HG02938 (cell line): ENCODE results near the gene CNTNAP2.
"Not testable (repeated sequence)": the region's sequence is repeated elsewhere in the genome, so short reads cannot be mapped to it uniquely, and the experiment has no call there.

Experiments used
- ATAC-seq: cut with Tn5 transposase; IDR thresholded peaks from one replicate; pipeline ENCODE4 v1.9.1; 2021; ENCODE audit warnings: mild to moderate bottlenecking, moderate library complexity; ENCODE audit not compliant: unreplicated experiment

Gene CNTNAP2

DNA sequence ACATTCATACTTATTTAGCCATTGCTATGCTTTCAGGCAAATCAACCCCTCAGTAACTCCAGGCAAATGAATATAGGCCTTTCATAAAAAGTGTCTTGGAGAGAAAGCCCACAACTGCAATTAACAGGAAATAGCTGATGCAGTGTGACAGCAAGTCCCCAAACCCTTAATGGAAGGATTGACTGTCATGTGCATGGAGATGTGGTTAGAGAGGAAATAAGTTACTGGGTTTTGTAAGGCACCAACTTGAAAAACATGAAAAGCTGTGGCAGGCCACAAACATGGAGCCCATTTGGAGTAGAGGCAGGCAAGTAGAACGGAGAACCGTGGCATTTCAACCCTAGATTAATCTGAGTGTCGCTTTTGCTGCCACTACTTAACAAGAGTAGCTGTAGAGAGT is 1924.6 kb downstream of the CNTNAP2 start:
- ATAC-seq, result no peak

- ATAC-seq, result no peak
Observed at GRCh38 chr7:148042935-148043631, 1926.5 kb downstream of the CNTNAP2 start.

- ATAC-seq, result no peak
Observed at GRCh38 chr7:148044173-148044572, 1927.6 kb downstream of the CNTNAP2 start.

- ATAC-seq, result no peak
Observed at GRCh38 chr7:148045521-148045920, 1928.9 kb downstream of the CNTNAP2 start.

GRCh38 chr7:148049068-148049467 is 1932.5 kb downstream of the CNTNAP2 start:
- ATAC-seq, result peak; percentile 49

DNA sequence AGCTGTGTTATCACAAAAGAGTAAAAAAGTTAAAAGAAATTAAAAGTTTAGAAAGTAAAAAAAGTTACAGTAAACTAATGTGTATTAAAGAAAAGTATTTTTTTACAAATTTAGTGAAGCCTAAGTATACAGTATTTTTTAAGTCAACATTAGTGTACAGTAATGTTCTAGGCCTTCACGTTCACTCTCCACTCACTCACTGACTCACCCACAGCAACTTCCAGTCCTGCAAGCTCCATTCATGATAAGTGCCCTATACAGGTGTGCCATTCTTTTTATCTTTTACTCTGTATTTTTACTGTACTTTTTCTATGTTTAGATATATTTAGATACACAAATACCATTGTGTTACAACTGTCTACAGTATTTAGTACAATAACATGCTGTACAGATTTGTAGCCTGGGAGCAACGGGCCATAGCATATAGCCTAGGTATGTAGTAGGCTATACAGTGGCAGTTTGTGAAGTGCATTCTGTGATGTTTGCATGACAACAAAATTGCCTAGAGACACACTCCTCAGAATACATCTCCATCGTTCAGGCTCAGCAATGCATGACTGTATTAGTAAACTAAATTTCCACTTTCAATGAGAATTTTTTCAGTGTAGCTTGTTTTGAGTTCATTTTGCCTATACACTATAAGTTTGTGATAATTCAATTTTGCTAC is 1934.0 kb downstream of the CNTNAP2 start:
- ATAC-seq, result peak; percentile 45

DNA sequence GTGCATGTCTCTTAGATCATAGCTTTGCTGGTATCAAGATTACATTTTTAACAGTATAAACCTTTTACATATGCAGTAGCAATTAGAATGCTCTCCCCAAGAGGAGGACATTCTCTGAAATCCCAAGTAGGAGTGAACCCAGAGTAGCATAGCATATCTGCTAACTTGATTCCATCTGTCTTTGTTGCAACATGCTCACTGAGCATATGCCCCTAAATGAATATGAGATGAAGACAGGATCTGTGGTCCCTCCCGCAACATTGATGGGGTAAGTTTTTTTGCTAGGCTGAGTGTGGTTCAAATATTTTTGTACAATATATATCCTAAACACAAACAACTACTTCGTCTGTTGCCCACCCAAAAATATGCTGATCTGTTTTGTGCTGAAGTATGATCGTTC is 1939.8 kb downstream of the CNTNAP2 start:
- ATAC-seq, result no peak

GRCh38 chr7:148058092-148058491 is 1941.5 kb downstream of the CNTNAP2 start:
- ATAC-seq, result no peak

DNA sequence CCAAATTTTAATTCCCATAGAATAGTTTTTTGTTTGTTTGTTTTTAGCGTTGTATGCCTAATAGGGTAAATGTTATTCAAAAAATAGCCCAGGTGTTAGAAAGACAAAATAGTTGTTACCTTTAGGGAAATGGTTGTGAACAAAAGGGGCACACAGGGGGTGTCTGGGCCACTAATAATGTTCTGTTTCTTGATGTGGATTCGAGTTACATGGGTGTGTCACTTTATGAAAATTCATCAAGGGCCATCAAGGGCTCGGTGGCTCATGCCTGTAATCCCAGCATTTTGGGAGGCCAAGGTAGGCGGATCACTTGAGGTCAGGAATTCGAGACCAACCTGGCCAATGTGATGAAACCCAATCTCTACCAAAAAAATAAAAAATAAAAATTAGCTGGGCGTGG is 1942.2 kb downstream of the CNTNAP2 start:
- no peak for ATAC-seq

DNA sequence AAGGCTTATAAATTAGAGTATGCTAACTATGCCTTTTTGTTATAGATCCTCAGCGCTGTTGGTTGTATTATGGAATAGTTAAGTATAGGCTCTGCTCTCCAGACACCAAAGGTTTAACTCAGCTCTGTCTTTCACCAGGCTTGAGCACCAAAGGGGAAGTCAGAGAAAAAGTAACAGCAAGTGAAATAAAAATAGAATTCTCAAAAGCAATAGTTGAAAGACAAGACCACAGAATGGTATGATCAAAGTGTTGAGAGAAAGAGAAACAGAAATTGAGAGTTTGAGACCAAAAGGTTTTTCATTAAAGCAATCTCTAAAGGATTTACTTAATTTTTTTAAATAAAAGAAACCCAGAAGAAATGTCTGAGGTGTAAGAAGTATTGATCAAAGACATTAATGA is 1944.1 kb downstream of the CNTNAP2 start:
- ATAC-seq, result peak; percentile 84

DNA sequence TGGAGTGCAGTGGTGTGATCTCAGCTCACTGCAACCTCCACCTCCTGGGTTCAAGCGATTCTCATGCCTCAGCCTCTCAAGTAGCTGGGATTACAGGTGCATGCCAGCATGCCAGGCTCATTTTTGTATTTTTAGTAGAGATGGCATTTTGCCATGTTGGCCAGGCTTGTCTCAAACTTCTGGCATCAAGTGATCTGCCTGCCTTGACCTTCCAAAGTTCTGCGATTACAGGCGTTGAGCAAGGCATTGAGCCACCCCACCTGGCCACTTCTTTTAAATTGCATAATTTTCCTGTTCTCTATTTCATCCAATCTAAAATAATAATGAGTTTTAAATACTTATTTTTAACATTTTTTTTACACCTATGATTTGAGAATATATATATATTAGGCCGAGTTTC is 1961.5 kb downstream of the CNTNAP2 start:
- not testable (repeated sequence) for ATAC-seq

DNA sequence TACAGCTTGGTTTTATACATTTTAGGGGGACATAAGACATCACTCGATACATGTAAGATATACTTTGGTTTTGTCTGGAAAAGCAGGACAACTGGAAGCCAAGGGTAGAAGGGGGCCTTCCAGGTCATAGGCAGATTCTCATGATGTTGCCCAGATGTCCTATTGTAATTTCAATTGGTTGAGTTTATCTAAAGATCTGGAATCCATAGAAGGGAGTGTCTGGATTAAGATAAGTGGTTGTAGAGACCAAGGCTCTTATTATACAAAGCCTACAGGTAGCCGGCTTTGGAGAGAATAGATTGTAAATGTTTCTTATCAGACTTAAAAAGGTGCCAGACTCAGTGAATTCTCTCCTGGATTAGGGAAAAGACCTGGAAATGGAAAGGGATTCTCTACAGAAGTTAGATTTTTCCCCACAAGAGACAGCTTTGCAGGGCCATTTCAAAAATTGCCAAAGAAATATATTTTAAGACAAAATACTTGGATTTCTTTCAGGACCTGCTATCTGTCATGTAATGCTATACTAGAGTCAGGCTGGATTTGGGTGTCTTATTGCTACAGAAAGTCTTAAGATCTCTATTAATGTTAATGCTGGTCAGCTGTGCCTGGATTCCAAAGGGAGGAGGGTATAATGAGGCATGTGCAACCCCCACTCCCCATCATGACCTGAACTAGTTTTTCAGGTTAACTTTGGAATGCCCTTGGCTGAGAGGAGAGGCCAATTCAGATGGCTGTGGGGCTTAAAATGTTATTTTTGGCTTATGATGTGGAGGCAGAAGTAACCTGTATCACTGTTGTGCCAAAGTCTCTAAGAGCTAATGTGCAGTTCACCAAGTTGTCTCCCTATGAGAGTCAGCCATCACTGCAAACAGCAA is 1962.8 kb downstream of the CNTNAP2 start:
- ATAC-seq, result no peak

GRCh38 chr7:148083448-148083847 is 1966.8 kb downstream of the CNTNAP2 start:
- ATAC-seq, result no peak

- ATAC-seq, result peak; percentile 62
Observed at GRCh38 chr7:148084138-148084537, 1967.5 kb downstream of the CNTNAP2 start.

DNA sequence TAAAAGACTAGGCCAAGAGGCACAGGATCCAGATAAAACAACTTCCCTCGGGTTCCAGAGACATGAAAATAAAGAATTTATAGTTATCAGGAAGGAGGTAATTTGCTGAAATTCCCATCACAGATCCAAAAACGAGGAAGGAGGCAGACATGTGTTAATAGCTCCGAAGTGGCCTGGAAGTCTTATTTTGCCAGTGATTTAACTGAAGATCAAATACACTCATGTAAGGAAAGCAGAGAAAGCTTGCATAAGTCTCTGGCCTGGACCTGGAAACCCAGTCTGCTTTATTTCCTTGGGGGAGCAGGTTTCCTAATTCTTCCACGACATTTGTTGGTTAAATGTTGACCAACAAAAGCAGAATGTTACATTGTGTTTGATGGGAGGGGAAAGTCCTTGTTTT is 1975.3 kb downstream of the CNTNAP2 start:
- ATAC-seq, result no peak

- ATAC-seq, result no peak
Observed at GRCh38 chr7:148093375-148094166, 1977.0 kb downstream of the CNTNAP2 start.

DNA sequence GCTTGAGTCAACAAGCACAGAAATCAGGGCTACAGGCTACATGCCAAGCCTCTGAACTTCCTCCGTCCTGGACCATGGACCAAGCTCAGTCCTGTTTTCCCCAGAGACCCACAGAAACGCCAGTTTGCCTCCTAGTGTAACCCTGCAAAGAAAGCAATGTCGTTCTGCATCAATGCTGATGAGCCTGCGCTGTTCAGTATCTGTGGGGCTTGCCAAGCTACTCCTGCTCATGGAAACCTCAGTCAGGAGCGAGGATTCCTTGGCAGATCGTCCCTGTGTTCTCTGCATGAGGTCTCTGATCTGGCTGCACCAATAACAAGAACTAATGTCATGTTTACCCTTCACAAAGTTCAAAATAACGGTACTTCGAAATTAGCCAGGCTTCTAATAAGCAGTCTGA is 1978.5 kb downstream of the CNTNAP2 start:
- ATAC-seq, result no peak

DNA sequence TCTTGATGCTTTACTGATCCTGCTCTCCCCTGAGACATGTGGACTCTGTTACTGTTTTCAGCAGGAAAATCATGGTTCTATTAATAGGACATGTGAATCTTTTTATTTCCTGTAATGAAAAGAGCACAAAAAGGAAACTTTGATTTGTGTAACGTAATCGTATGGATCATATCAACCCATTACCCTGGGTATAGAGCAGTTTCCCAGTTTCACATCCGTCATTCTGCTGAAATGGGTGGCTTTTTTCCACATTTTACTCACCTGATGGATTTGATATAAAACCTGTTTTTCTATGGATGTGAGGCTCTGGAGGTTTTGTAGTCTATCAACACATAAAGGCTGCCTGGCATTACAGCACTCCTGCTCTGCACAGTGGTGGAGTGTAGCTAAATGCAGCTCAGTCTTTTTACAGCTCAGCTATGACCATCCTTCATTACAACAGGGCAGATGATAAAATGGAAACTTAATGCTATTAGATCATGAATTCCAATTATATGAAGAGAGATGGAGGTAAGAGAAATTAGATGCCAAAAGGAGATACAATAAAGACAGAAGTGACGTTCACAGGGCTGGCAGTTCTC is 1987.6 kb downstream of the CNTNAP2 start:
- ATAC-seq, result no peak

DNA sequence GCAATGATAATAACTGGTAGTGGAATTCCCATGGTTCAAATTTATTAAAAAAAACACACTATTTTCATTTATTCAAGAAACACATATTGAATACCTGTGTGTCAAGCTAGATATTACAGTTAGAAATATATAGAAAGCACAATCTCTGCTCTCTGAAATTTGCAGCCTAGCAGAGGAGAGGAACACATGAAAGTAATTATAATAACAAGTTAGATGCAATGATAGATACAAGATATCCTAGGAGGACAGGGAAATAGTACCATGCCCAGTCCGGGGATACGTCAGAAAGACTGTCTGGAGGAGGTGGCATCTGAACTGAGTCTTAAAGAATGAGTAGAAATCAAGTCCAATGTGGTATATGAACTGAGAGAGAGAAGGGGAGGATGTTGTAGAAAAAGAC is 1988.3 kb downstream of the CNTNAP2 start:
- no peak for ATAC-seq

DNA sequence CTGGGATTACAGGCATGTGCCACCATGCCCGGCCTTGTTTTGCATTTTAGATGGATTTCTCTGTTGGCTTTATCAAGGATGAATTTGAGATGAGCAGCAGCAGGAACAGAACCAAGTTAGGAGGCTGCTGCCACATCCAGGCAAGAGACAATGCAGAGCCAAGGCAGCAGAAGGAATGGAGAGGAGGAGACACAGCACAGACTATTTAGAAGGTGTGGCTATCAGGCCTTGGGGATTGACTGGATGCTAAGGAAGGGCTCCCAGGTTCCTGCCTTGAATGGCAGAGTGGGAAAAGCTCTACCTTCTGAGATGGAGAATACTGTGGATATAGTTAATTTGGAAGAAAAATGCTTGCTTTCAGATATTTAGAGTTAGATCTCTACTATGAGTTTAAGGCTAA is 1989.3 kb downstream of the CNTNAP2 start:
- no peak for ATAC-seq
